HepG2 (cell line): ENCODE results near the gene LAIR1. TPM values are rescaled to one million over a fixed set of nuclear protein-coding genes. Genes with fewer than 3 reads are reported as not detected.
"Not testable (repeated sequence)": the region's sequence is repeated elsewhere in the genome, so short reads cannot be mapped to it uniquely, and the experiment has no call there.

ENCODE experiments used
- ATAC-seq: fragments of 200-7000 bp; cut with Tn5 transposase; 3 replicates; pipeline ENCODE4 v1.9.1; 2020; ENCODE audit warnings: mild to moderate bottlenecking, moderate library complexity
- BruUV-seq: library from RNA; stranded (reverse); fragments of 400-500 nt; replicated peaks from 2 replicates; lab custom pipeline; 2021; lab: Mats Ljungman, UMichigan
- CTCF ChIA-PET: fragments of 300-600 bp; formaldehyde crosslinking; extraction: SDS; loops from one replicate; lab custom pipeline; 2021; ENCODE audit warnings: low total read pairs, inconsistent platforms, low intra/inter-chr PET ratio; lab: Yijun Ruan, JAX
- POLR2A ChIA-PET: fragments of 350-600 bp; sonication (Branson Sonifier 250); formaldehyde crosslinking; loops from one replicate; lab custom pipeline; 2020; ENCODE audit warnings: antibody characterized with exemption, inconsistent platforms; lab: Yijun Ruan, JAX
- DNase-seq: peaks from one replicate; pipeline ENCODE4 v3.0.0-alpha.2; 2015; ENCODE audit warnings: low spot score
- FAIRE-seq: peaks from 3 replicates; lab custom pipeline; 2011; peaks lifted over from hg19 to GRCh38; lab: Jason Lieb, UNC
- H2AFZ ChIP-seq: one replicate; pipeline ENCODE4 v1.6.1; 2011; ENCODE audit warnings: low read length, inconsistent platforms
- H3K27ac ChIP-seq: fragments of 300-600 bp; 3 replicates; pipeline ENCODE4 v1.8.0; 2011; ENCODE audit warnings: mixed run types, mild to moderate bottlenecking, mixed read lengths, low read length, inconsistent platforms; ENCODE audit not compliant: insufficient read depth; ENCODE audit errors: extremely low read length
- H3K27me3 ChIP-seq, 2 experiments: fragments of 200-600 bp in 1 of 2; 2 replicates in 1 of 2; 3 replicates in 1 of 2; pipeline versions ENCODE4 v1.6.0 to v1.8.0; 2011; ENCODE audit warnings: low read length in 2 of 2, mild to moderate bottlenecking in 2 of 2, moderate library complexity in 2 of 2, inconsistent platforms in 1 of 2; ENCODE audit not compliant: insufficient read depth in 2 of 2, control insufficient read depth in 1 of 2
- H3K36me3 ChIP-seq, 2 experiments: fragments of 200-600 bp in 1 of 2; replicated peaks in 1 of 2; 2 replicates in 1 of 2; 3 replicates in 1 of 2; pipeline versions ENCODE4 v1.5.1 to v1.8.0; 2011; ENCODE audit warnings: low read length in 2 of 2, inconsistent platforms in 1 of 2; ENCODE audit not compliant: insufficient read depth in 2 of 2, control insufficient read depth in 1 of 2
- H3K4me1 ChIP-seq: 2 replicates; pipeline ENCODE4 v1.5.1; 2012; ENCODE audit warnings: low read length, inconsistent platforms; ENCODE audit not compliant: insufficient read depth
- H3K4me2 ChIP-seq: 2 replicates; pipeline ENCODE4 v1.6.0; 2011; ENCODE audit warnings: low read depth, low read length, inconsistent platforms
- H3K4me3 ChIP-seq, 3 experiments: fragments of 200-600 bp in 1 of 3; sonication (generic), shearing (Covaris generic) in 1 of 3; replicated peaks in 1 of 3; 2 replicates each; pipeline ENCODE4 v1.5.1; 2011 to 2016; ENCODE audit warnings: low read length in 3 of 3, inconsistent platforms in 2 of 3, low read depth in 2 of 3, mild to moderate bottlenecking in 2 of 3, control low read depth in 1 of 3, mixed read lengths in 1 of 3; ENCODE audit not compliant: insufficient read depth in 1 of 3
- H3K79me2 ChIP-seq: one replicate; pipeline ENCODE4 v1.6.1; 2011; ENCODE audit warnings: low read length, inconsistent platforms; ENCODE audit not compliant: insufficient read depth
- H3K9ac ChIP-seq: 2 replicates; pipeline ENCODE4 v1.6.0; 2011; ENCODE audit warnings: mild to moderate bottlenecking, low read depth, low read length, inconsistent platforms; ENCODE audit not compliant: insufficient read depth
- H3K9me3 ChIP-seq: 2 replicates; pipeline ENCODE4 v1.5.1; 2012; ENCODE audit warnings: mild to moderate bottlenecking, low read length
- H4K20me1 ChIP-seq: 2 replicates; pipeline ENCODE4 v1.6.0; 2011; ENCODE audit warnings: inconsistent platforms, mild to moderate bottlenecking, low read length, moderate library complexity; ENCODE audit not compliant: insufficient read depth
- CEBPB ChIP-seq: IDR thresholded peaks from 2 replicates; pipeline ENCODE4 v1.6.1; 2011; ENCODE audit warnings: low read depth, low read length, improper control_type of control experiment, borderline replicate concordance
- CEBPG ChIP-seq: IDR thresholded peaks from 2 replicates; pipeline ENCODE4 v1.6.1; 2016
- GATAD2A ChIP-seq: IDR thresholded peaks from 2 replicates; pipeline ENCODE4 v1.6.1; 2016
- IRF2 ChIP-seq: IDR thresholded peaks from 2 replicates; pipeline ENCODE4 v1.6.1; 2018; ENCODE audit warnings: missing genetic modification reagents, missing compliant biosample characterization
- WGBS: methylation state at CpG from one replicate; pipeline ENCODE4 v1.1.6; 2017; ENCODE audit warnings: low lambda C conversion rate; 5-methylcytosine and 5-hydroxymethylcytosine counted together
- in situ Hi-C: cut with HindIII; loops from 2 replicates; pipeline ENCODE4 v1.10.0; 2017; ENCODE audit warnings: low pct_unique_long_range_greater_than_20kb; ENCODE audit not compliant: extremely low pct_ligation_motif_present
- intact Hi-C: fragments of 100-400 bp; cut with micrococcal nuclease; formaldehyde crosslinking; loops from one replicate; pipeline ENCODE4 v1.10.0; 2022; ENCODE audit not compliant: unreplicated experiment
- polyA plus RNA-seq, 8 experiments: library from polyadenylated mRNA; depleted of rRNA in 3 of 8; stranded (reverse) in 7 of 8; unstranded in 1 of 8; fragments of >200 nt; fragmentation: Illumina TruSeq in 4 of 8; extraction: Trizol in 4 of 8; gene quantifications; 2 replicates each; pipeline versions ENCODE4 v1.2.1 to v1.2.3, GENCODE V29; 2011 to 2016; ENCODE audit warnings: low read depth in 4 of 8, missing spikeins in 1 of 8, mixed read lengths in 1 of 8; ENCODE audit not compliant: insufficient read depth in 1 of 8
- total RNA-seq, 5 experiments: library from RNA; depleted of rRNA; stranded (reverse); fragments of >200 nt; fragmentation: Illumina TruSeq; extraction: Trizol; gene quantifications; 2 replicates each; pipeline ENCODE4 v1.2.3, GENCODE V29; 2016; ENCODE audit warnings: low read depth in 1 of 5
- TF ChIP-seq, protein P1 (sequence below), 2 experiments: fragments of 450-650 bp in 1 of 2; sonication (generic) in 1 of 2; formaldehyde crosslinking; IDR thresholded peaks; 2 replicates each; pipeline versions ENCODE4 v1.5.0 to v1.8.0; 2020 to 2022; ENCODE audit warnings: mild to moderate bottlenecking in 1 of 2, missing genetic modification reagents in 1 of 2

The LAIR1 gene
- total and polyA plus RNA-seq, 2 of the 13 experiments (the other 11 are each of a cell fraction or from before 2014, with no cell fraction given) = 0.75 to 1.2 TPM

DNA sequence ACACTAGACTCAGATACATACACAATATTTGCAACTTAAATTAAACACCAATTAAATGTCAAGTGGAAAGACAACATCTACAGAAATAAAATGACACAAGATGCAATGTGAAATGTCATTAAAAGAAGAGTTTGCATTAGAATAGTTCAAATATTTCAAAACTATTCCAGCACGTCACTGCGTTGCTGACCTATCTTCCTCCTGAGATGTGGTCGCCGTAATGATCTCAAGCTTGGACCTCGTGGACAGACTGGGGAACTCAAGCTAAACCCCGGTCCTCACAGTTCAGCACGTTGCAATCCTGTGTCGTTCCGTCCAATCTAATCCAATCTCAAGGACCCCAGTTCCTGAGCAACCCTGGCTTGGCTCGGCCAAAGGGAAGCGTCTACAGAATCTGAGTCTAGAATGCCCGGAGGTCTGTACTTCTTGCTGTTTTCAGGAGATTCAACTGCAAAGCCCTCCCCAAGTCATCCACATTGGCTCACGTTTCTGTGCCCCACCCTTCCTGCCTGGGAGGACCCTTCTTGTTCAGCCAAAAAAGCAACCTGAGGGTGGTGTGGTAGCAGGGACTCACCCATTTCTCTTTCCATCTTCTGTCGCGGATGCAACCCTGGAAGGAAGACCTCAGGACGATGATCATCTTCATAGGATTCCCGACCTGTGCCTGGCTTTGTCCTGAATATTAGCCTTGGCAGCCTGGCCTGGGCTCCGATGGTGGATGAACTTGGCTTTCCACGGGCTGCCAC lies 5.1 kb upstream of the LAIR1 start:
- H4K20me1 ChIP-seq, DNase-seq, H3K27me3 ChIP-seq, H3K4me2 ChIP-seq, intact Hi-C loops, FAIRE-seq, H3K4me3 ChIP-seq, H3K9ac ChIP-seq, H3K27ac ChIP-seq, POLR2A ChIA-PET, BruUV-seq, H3K36me3 ChIP-seq, H3K9me3 ChIP-seq, CTCF ChIA-PET, ATAC-seq, H3K79me2 ChIP-seq, in situ Hi-C loops, H2AFZ ChIP-seq: not testable (repeated sequence)
- 82% methylated on average over 12 of the region's 19 CpGs for WGBS
- H3K4me1 ChIP-seq = peaks cover 13% of the 10 kb centered on the region

DNA sequence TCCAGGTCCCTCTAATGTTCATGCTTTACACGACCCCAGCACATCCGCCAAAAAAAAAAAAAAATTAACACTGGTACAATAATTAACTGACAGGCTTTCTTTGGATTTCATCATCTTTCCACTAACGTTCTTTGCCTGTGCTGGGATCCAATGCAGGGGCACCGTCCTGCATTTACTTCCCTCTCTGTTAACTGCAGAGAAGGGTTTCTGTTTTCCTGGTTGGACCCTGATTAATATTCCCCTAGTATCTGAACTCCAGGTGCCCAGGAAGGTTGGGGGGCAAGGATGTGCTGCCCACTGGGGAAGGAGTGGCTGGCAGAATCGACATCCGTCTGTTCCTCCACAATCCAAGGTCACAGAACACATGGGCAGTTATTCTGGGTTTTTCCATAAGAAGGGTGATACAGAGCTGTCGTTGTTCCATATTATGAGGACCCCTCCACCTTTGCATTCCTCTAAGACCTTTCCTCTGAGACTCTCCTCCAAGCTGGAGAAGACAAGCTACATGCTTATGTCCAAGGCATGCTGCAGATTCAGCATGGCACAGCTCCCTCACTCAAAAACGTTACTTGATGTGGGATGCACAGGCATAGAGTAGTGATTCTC lies 4.5 kb upstream of the LAIR1 start:
- H3K27me3 ChIP-seq = no peaks in the 10 kb centered on the region; a peak in 1 of 5 replicates
- TF ChIP-seq CEBPB = 0 out of 2 replicates have a peak, but pooled peaks have one; percentile 27
- peak; percentile 37; the same call in 1 of the 2 replicates for TF ChIP-seq GATAD2A
- TF ChIP-seq, protein P1, sequence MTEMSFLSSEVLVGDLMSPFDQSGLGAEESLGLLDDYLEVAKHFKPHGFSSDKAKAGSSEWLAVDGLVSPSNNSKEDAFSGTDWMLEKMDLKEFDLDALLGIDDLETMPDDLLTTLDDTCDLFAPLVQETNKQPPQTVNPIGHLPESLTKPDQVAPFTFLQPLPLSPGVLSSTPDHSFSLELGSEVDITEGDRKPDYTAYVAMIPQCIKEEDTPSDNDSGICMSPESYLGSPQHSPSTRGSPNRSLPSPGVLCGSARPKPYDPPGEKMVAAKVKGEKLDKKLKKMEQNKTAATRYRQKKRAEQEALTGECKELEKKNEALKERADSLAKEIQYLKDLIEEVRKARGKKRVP (CRISPR knock-in tag; IDR thresholded peaks at IDR 0.05) = peak in 1 of 2 experiments; percentile 95; a peak in 2 of 4 replicates
- TF ChIP-seq CEBPG = peak; percentile 29; the same call in 1 of the 2 replicates
- TF ChIP-seq IRF2 (CRISPR knock-in tag) = no peak
- TF ChIP-seq, all 625 proteins: peak for 4
- no TSS peak for BruUV-seq
- ChIA-PET POLR2A (no interaction called here), CTCF (no interaction called here)
- H3K9ac ChIP-seq = no peak overlapping the region
- H3K79me2 ChIP-seq = no peaks in the 10 kb centered on the region
- H2AFZ ChIP-seq = no peak overlapping the region
- H4K20me1 ChIP-seq = no peaks in the 10 kb centered on the region
- H3K4me3 ChIP-seq = no peak overlapping the region
- no peaks in the 10 kb centered on the region for H3K9me3 ChIP-seq
- 20% methylated on average over 8 of the region's 8 CpGs for WGBS
- no peaks in the 10 kb centered on the region for H3K36me3 ChIP-seq
- intact Hi-C loops = no loop called here
- FAIRE-seq = no peak
- peaks cover 17% of the 10 kb centered on the region for H3K4me1 ChIP-seq
- DNase-seq = no peak
- ATAC-seq = no peak
- 0 out of 2 replicates have a peak overlapping the region, but pooled peaks have one; percentile 4 for H3K4me2 ChIP-seq
- no peak overlapping the region for H3K27ac ChIP-seq
- in situ Hi-C loops = no loop called here
